GM20000 (cell line): ENCODE results near the gene MMEL1.

Experiments used
- DNase-seq: peaks from one replicate; pipeline ENCODE4 v3.0.0; 2012; ENCODE audit warnings: low spot score
- TF ChIP-seq, protein P1 (sequence below): IDR thresholded peaks from 2 replicates; pipeline ENCODE4 v1.5.1; 2012; ENCODE audit warnings: mild to moderate bottlenecking, control low read depth; ENCODE audit errors: extremely low read depth, missing control alignments

The MMEL1 gene

DNA sequence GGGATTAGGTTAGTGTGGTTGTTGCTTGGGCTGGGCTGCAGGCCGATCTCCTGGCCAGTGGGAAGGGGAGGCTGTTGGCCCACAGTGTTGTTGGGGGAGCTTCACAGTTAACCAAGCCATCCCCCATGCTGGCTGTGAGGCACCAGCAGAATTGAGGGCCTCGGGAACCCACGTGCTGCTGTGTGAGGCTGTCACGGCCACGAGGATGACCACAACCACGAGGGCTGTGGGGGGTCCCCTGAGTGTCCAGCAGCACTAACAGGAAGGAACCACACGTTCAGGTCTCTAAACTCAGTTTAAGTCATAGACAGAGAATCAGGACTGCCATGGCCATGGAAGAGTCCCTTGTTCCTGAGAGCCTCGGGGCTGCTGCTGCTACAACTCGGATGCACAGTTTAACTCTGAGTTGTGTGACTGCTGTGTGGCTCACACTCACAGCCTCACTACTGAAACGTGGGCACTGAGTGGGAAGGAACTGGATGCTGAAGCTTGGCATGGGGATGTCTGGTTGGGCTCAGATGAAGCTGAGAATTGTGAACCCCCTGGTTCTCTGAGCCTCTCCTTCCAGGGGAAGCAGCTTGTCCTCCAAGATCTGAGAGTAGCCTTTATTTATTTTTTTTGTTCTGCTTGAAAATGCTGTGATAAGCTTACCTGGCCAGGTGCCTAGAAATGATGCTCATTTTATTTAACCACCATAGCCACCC, 4.8 kb upstream of the MMEL1 start:
- no peak for DNase-seq
- TF ChIP-seq, protein P1, sequence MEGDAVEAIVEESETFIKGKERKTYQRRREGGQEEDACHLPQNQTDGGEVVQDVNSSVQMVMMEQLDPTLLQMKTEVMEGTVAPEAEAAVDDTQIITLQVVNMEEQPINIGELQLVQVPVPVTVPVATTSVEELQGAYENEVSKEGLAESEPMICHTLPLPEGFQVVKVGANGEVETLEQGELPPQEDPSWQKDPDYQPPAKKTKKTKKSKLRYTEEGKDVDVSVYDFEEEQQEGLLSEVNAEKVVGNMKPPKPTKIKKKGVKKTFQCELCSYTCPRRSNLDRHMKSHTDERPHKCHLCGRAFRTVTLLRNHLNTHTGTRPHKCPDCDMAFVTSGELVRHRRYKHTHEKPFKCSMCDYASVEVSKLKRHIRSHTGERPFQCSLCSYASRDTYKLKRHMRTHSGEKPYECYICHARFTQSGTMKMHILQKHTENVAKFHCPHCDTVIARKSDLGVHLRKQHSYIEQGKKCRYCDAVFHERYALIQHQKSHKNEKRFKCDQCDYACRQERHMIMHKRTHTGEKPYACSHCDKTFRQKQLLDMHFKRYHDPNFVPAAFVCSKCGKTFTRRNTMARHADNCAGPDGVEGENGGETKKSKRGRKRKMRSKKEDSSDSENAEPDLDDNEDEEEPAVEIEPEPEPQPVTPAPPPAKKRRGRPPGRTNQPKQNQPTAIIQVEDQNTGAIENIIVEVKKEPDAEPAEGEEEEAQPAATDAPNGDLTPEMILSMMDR = no peak

DNA sequence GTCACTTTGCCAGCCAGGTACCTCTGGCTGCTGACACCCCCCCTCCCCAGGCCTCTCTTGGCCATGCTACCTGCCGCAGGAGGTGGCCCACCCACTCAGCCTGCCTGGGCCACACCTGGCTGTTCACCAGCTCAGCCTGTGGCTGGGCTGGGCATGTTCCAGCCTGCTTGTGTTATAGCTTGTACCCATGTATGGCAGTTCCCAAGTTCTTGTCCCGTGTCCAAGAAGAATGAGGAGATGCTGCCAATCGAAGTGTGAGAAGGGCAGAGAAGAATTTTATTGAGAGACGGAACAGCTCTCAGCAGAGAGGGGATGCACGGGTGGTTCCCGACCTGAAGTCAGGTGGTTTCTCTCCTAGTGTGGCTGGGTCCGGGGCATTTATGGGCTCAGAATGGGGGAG, 3.9 kb upstream of the MMEL1 start:
- TF ChIP-seq, protein P1 = no peak
- DNase-seq = no peak

DNA sequence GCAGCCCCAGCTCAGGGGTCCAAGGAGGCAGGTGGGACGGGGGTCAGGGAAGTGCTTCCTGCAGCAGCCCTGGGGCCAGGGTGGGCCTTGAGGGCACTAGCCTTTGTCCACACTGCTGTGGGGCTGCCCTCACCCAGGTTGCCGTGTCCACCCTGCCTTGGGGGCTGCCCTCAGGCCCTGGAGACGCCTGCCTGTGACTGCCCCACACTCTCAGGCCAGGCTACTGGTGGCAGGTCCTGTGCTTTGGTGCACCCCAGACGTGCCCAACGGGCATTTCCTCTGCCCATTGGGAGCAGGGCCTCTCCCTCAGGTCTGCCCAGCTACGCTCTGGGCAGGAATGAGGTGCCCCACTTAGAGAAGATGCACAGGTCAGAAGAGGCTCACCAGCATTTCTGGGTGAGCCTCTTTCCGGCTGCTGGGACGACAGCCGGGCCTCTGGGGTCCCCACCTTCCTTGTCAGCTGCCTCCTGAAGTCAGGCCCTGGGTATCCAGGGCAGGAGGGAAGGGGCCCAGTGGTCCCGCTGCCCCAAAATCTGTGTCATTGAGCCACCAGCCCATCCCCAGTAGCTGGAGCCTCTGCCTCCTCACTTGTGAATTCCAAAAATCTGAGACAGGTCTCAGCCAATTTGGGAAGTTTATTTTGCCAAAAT, 2.7 kb upstream of the MMEL1 start:
- DNase-seq = no peak
- TF ChIP-seq, protein P1 = no peak

DNA sequence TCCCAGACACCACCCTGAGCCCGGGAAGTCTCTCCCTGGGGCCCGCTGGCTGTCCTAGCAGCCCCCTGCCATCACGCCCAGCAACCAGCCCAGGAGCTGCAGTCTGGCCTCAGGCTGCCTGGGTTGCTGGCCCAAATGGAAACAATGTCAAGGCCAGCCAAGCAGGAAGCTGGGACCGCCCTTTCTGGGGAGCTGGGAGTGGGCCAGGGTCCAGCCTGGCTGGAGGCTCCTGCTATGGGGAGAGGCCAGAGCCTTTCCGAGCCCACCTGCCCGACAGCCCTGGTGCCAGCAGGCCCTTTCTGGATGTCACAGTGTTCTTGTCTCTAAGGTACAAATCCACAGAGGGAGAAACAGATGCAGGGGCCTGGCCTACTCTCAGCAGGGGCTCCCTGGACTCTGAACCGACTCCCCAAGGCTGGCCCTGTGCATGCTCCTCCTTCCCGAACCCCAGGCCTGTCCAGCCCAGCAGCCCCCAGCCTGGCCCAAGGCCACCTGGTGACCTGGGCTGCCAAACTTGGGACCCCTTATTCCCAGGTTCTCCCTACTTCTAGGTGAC, 1.2 kb upstream of the MMEL1 start:
- DNase-seq = no peak
- TF ChIP-seq, protein P1 = no peak

DNA sequence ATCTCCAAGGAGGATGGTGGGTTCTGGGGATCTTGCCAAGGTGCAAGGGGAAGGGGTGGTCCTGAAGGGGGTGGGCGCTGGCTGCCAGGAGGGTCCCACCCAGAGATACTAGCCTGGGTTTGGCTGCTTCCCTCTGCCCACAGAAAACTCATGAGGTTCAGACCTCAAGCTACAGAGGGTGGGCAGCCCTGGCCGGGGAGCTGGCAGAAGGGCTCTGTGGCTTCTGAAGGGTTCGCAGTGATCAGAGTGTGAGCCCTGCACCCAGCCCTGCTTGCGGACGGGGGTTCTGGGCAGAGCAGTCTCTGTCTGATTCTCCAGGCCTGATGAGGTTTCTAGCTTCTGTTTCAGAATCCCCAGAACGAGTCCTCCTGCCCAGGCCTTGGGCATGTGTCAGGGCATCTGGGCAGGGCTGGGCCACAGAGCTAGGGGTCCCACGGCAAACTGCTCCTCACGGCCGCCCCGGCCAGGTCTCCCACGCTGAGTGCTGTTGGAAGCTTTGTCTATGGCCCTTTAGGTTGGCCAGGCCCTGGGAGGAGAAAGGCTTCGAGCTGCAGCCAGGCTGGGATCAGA, 635 bp upstream of the MMEL1 start:
- no peak for DNase-seq
- TF ChIP-seq, protein P1 = no peak

DNA sequence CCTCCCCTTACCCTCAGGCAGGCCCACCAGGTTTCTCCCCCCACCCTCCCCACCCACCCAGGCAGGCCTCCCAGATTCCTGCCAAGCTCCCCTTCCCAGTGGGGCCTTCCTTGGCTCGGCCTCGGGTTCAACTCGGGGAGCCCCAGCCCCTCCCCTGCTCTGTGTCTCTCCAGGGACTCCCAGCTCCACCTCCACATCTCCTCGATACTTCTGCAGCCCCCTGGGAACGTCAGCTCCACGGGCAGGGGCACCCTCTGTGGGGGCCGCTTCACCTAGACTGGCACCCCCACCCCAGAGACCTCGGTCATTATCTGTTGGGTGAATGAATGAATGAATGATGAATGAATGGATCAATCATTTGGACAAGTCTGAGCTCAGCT, 775 bp downstream of the MMEL1 start:
- TF ChIP-seq, protein P1 = no peak
- DNase-seq = no peak

DNA sequence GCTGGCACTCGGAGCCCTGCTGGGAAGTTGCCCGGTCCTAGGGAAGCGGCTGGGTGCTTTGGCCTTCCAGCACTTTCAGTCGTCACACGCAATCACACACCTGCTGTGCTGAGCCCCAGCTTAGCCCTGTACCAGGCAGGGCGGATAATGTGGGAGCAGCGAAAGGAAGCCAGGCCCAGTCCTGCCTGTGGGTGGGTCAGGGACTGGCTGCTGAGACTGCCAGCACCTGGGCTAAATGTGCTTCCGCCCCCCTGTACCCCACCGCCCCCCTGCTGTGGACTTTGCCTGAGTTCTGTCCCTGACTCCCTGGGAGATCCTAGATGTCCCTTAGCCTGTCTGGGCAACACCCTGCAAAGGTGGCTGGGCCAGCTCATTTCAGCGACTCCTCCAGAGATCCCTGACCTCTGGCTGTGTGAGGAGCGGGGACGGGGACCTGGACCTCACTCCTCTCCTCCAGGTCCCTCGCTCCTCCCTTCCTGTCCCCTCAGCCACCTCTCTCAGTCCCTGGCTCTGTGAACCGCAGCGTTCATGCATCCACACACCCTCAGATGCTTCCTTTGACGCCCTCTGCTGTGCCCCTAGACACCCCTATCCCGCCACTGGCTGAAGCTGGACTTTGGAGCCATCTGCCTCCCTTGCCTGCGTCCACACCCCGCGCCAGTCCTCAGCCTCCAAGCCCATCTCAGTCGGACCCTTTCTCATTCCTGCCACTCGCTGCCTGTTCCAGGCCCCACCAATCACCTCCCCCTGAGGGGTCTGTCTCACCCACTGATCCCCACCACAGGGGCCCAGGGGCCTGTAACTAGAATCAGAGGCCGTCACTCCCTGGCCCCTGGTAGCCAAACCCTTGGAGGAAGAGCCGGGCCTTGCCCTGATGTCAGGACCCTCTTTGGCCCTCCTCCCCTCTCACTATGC, 1.4 kb downstream of the MMEL1 start:
- TF ChIP-seq, protein P1 = no peak

More for the DNA sequence above, 1.4 kb downstream of the MMEL1 start:
- no peak for DNase-seq
